Stimulated activated naive B cell treated with anti-CD40 and anti-IgM and Interleukin-4, amounts not matched to agents 10 μg/mL and 1 μg/mL and 100 μg/mL, for 72 hours (primary cell): ENCODE measurements around the gene PTPRN2.

ENCODE experiments used
- ATAC-seq, 2 donors: fragments of 150-1000 bp; cut with Tn5 transposase; replicated peaks; 2 replicates each; pipeline ENCODE4 v1.10.0; 2021; ENCODE audit warnings: moderate library complexity in 1 of 2
- DNase-seq: peaks from one replicate; pipeline ENCODE4 v3.0.0; 2021
- H3K27ac Mint-ChIP-seq: one replicate; pipeline ENCODE4 v1.8.0; 2022; ENCODE audit warnings: mild to moderate bottlenecking, mixed read lengths
- H3K27me3 Mint-ChIP-seq, 2 donors: one replicate each; pipeline ENCODE4 v1.8.0; 2022; ENCODE audit warnings: mixed read lengths in 2 of 2
- H3K36me3 Mint-ChIP-seq, 2 donors: one replicate each; pipeline ENCODE4 v1.8.0; 2022; ENCODE audit warnings: mixed read lengths in 2 of 2, mild to moderate bottlenecking in 1 of 2
- H3K4me1 Mint-ChIP-seq, 2 donors: one replicate each; pipeline ENCODE4 v1.8.0; 2022; ENCODE audit warnings: mixed read lengths in 2 of 2, mild to moderate bottlenecking in 1 of 2
- H3K4me3 Mint-ChIP-seq, 2 donors: one replicate each; pipeline ENCODE4 v1.8.0; 2022; ENCODE audit warnings: mild to moderate bottlenecking in 2 of 2, mixed read lengths in 2 of 2, moderate library complexity in 1 of 2
- H3K9me3 Mint-ChIP-seq, 2 donors: one replicate each; pipeline ENCODE4 v1.8.0; 2022; ENCODE audit warnings: mixed read lengths in 2 of 2, mild to moderate bottlenecking in 1 of 2

The PTPRN2 gene

GRCh38 chr7:157873664-157874063 is 714.0 kb downstream of the PTPRN2 start:
- H3K4me3 Mint-ChIP-seq = no peak overlapping the region
- no peaks in the 10 kb centered on the region for H3K9me3 Mint-ChIP-seq
- DNase-seq (no peak), ATAC-seq (no peak)
- no peaks in the 10 kb centered on the region for H3K36me3 Mint-ChIP-seq
- H3K4me1 Mint-ChIP-seq = peaks cover 3 to 11% of the 10 kb centered on the region in 2 donors
- peaks cover 9 to 25% of the 10 kb centered on the region in 2 donors for H3K27me3 Mint-ChIP-seq
- H3K27ac Mint-ChIP-seq = no peak overlapping the region

DNA sequence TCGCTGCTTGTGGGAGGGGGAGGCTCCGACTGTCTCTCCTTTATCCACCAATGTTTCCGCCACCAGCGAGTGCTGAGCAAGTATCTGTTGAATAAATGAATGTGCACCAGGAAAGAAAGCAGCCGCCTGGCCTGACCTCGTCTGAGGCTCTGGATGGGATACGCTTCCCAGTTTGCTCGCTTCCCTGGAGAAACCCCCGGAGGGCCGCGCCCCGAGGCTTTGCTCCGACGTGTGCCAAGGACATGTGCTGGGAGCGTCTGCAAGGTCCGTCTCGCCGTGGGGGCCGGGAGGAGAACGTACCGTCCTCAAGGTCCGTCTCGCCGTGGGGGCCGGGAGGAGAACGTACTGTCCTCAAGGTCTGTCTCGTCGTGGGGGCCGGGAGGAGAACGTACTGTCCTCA is 714.4 kb downstream of the PTPRN2 start:
- Mint-ChIP-seq H3K27ac (no peak overlapping the region), H3K9me3 (no peaks in the 10 kb centered on the region), H3K4me3 (no peak overlapping the region), H3K27me3 (peaks cover 9 to 25% of the 10 kb centered on the region in 2 donors), H3K36me3 (no peaks in the 10 kb centered on the region), H3K4me1 (peaks cover 3 to 11% of the 10 kb centered on the region in 2 donors)
- ATAC-seq (no peak), DNase-seq (no peak)

GRCh38 chr7:157872447-157872846 is 715.2 kb downstream of the PTPRN2 start:
- H3K27ac Mint-ChIP-seq = no peak overlapping the region
- no peak overlapping the region for H3K4me3 Mint-ChIP-seq
- H3K27me3 Mint-ChIP-seq = peaks cover 9 to 25% of the 10 kb centered on the region in 2 donors
- H3K36me3 Mint-ChIP-seq = no peaks in the 10 kb centered on the region
- H3K4me1 Mint-ChIP-seq = peaks cover 3 to 11% of the 10 kb centered on the region in 2 donors
- ATAC-seq = no peak
- no peaks in the 10 kb centered on the region for H3K9me3 Mint-ChIP-seq
- DNase-seq = no peak

- no peak overlapping the region for H3K27ac Mint-ChIP-seq
- no peaks in the 10 kb centered on the region for H3K9me3 Mint-ChIP-seq
- no peak for ATAC-seq
- H3K4me1 Mint-ChIP-seq = peaks cover 3 to 11% of the 10 kb centered on the region in 2 donors
- H3K27me3 Mint-ChIP-seq = peaks cover 9 to 25% of the 10 kb centered on the region in 2 donors
- no peak for DNase-seq
- H3K36me3 Mint-ChIP-seq = no peaks in the 10 kb centered on the region
- H3K4me3 Mint-ChIP-seq = no peak overlapping the region
These were observed 715.9 kb downstream of the PTPRN2 start for GRCh38 chr7:157871681-157872080.

- no peak overlapping the region for H3K4me3 Mint-ChIP-seq
- peaks cover 9 to 20% of the 10 kb centered on the region in 2 donors for H3K27me3 Mint-ChIP-seq
- ATAC-seq (no peak), DNase-seq (no peak)
- no peaks in the 10 kb centered on the region for H3K36me3 Mint-ChIP-seq
- no peak overlapping the region for H3K27ac Mint-ChIP-seq
- no peaks in the 10 kb centered on the region for H3K9me3 Mint-ChIP-seq
- peaks cover 3 to 11% of the 10 kb centered on the region in 2 donors for H3K4me1 Mint-ChIP-seq
These were observed 716.9 kb downstream of the PTPRN2 start for GRCh38 chr7:157870644-157871290.

DNA sequence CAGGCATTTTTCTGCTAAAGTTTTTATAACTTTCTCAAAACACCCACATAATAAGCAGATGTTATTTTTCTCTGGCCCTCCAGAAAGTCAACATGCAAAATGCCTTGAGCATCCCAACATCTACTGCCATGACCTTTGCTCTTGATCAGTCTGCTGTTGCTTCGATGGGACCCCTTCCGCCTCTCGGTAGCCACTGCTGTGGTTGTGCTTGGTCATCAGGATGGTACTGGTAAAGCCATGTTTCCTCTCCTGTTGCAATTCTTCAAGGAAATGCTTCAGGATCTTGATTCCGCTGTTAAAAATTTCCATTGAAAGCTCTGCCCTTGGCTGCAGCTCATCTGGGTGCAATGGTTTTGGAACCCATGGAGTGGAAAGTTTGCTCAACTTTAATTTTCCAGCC is 717.8 kb downstream of the PTPRN2 start:
- Mint-ChIP-seq H3K4me1 (peaks cover 3 to 4% of the 10 kb centered on the region in 2 donors), H3K36me3 (no peaks in the 10 kb centered on the region), H3K4me3 (no peak overlapping the region), H3K9me3 (no peaks in the 10 kb centered on the region), H3K27ac (no peak overlapping the region), H3K27me3 (peaks cover 6 to 13% of the 10 kb centered on the region in 2 donors)
- DNase-seq (no peak), ATAC-seq (no peak)

GRCh38 chr7:157867685-157868305 is 719.8 kb downstream of the PTPRN2 start:
- Mint-ChIP-seq H3K27me3 (peaks cover 0 to 5% of the 10 kb centered on the region in 2 donors), H3K4me1 (no peaks in the 10 kb centered on the region), H3K4me3 (no peak overlapping the region), H3K27ac (no peak overlapping the region), H3K36me3 (no peaks in the 10 kb centered on the region), H3K9me3 (no peaks in the 10 kb centered on the region)
- ATAC-seq (no peak), DNase-seq (no peak)

DNA sequence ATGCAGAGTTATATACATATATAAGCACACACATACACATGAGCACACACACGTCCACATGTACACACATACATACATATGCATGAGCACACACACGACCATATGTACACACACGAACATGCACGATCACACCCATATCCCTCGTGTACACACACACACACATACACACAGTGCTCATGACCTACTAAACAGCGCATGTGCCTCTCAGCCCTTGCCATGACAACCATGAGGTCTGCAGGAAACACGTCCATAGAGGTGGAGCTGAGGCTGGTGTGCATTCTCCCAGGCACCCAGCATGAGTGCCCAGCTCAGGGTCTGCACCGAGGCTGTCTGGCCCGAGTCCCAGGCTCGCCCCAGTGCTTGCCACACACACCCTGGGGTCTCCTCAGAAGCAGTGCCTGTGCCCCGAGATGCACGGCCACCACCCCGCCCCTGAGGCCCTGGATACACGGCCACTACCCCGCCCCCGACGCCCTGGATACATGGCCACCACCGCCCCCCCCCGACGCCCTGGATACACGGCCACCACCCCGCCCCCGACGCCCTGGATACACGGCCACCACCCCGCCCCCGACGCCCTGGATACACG is 721.2 kb downstream of the PTPRN2 start:
- no peak for ATAC-seq
- H3K4me1 Mint-ChIP-seq = no peaks in the 10 kb centered on the region
- no peak overlapping the region for H3K27ac Mint-ChIP-seq

DNA sequence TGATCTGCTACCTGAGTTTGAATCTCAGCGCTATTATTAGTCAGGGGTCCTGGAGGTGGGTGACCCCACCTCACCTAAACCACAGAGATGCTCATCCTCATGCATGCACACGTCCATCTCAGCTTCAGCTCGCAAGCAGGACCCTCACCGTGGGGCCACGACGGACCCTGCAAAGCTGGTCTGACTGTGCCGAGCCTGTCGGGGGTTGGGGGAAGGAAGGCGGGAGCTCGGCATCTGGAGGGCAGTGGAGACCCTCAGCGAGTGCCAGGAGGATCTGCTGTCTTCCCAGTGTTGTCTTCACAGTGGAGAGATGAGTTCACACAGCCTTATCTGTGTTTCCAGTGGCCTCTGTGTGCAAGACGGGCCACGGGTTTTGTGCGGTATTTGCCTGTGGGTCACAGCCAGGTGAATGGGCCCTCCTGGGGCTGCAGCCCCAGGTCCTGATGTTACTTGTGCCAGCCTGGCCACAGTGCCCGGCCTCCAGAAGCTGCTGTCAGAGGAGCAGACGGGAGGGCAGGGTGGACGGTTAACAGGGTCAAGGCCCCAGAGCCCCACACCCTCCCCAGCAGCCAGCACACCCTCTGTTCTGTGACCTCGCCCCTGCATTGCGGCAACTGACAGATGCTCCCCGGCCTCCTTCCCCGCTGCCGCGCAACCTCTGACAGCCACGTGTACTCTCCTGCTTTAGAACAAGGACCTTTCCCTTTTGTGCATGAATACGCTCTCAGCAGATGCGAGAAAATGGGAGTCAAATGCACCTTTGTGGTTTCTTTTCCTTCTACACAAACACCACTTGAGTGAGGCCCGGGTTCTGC is 722.1 kb downstream of the PTPRN2 start:
- no peak for ATAC-seq
- no peak overlapping the region for H3K4me3 Mint-ChIP-seq
- no peaks in the 10 kb centered on the region for H3K36me3 Mint-ChIP-seq
- H3K4me1 Mint-ChIP-seq = no peaks in the 10 kb centered on the region
- DNase-seq = no peak
- no peak overlapping the region for H3K27ac Mint-ChIP-seq
- no peaks in the 10 kb centered on the region for H3K27me3 Mint-ChIP-seq
- no peaks in the 10 kb centered on the region for H3K9me3 Mint-ChIP-seq

More for the DNA sequence above, 721.2 kb downstream of the PTPRN2 start:
- H3K4me3 Mint-ChIP-seq = no peak overlapping the region
- no peaks in the 10 kb centered on the region for H3K9me3 Mint-ChIP-seq
- H3K36me3 Mint-ChIP-seq = no peaks in the 10 kb centered on the region
- H3K27me3 Mint-ChIP-seq = no peaks in the 10 kb centered on the region
- DNase-seq = no peak

GRCh38 chr7:157864911-157865310 is 722.7 kb downstream of the PTPRN2 start:
- no peaks in the 10 kb centered on the region for H3K36me3 Mint-ChIP-seq
- ATAC-seq = no peak

DNA sequence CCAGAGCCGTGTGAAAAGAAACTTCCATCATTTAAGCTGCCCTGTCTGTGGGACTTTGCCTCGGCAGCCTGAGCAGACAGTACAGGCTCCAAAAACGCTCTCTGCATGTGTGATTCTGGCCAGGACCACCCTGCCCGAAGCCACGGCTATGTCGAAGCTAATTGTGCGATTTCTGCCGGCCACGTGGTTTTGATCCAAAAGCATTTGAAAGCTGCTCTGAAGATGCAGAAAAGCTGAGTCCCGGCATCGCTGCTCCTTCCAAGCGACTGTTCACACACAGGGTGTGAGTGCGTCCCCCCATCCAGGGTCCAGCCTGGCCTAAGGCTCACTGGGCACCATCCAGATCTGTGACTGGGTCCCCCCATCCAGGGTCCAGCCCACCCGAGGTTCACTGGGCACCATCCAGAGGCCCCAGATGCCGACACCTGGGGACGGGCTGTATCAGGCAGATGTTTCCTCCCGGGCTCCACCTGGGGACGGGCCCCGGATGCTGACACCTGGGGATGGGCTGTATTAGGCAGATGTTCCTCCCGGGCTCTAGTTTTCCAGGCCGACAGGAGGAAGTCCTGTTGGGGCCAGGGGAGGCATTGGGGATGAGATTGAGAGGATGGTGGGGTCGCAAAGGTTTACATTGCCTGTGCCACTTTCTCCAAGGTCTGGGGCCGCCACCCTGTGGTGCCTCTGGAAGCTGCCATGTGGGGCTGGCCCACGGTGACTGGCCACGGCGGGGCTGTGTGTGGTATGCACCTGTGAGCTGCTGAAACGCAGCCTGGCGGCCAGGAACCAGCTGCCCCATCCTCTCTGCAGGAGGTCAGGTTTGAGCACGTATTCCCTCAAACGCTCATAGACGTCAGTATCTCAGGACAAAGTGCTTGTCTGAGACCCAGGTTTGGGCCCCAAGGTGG is 723.5 kb downstream of the PTPRN2 start:
- H3K4me1 Mint-ChIP-seq = peaks cover 0 to 6% of the 10 kb centered on the region in 2 donors
- no peak overlapping the region for H3K4me3 Mint-ChIP-seq
- peaks cover 0 to 3% of the 10 kb centered on the region in 2 donors for H3K9me3 Mint-ChIP-seq
- no peak for DNase-seq
- H3K27ac Mint-ChIP-seq = no peak overlapping the region
- no peaks in the 10 kb centered on the region for H3K27me3 Mint-ChIP-seq
- no peaks in the 10 kb centered on the region for H3K36me3 Mint-ChIP-seq
- ATAC-seq = no peak

More at GRCh38 chr7:157864911-157865310, 722.7 kb downstream of the PTPRN2 start:
- Mint-ChIP-seq H3K27ac (no peak overlapping the region), H3K9me3 (peaks cover 0 to 1% of the 10 kb centered on the region in 2 donors), H3K4me3 (no peak overlapping the region), H3K4me1 (peaks cover 0 to 3% of the 10 kb centered on the region in 2 donors), H3K27me3 (no peaks in the 10 kb centered on the region)
- no peak for DNase-seq

DNA sequence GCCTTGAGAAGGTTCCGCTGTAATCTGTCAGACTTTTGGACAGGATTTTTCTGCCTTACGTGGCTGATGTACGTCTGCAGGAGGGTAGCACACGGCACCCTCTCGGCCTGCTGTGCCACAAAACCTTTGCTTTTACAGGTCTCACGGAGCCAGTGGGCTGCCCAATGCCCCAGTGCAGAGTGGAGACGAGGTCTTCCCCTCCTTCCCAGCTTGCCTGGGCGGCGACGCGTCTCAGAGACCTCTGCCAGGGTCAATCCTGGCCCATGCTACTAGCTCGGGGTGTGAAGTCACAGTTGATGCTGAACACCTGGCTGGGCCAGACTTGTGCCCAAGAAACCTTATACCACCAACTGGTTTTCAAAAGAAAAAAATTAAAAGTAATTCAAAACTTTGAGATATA is 724.4 kb downstream of the PTPRN2 start:
- DNase-seq (no peak), ATAC-seq (no peak)
- no peaks in the 10 kb centered on the region for H3K36me3 Mint-ChIP-seq
- H3K27me3 Mint-ChIP-seq = no peaks in the 10 kb centered on the region
- H3K9me3 Mint-ChIP-seq = peaks cover 0 to 3% of the 10 kb centered on the region in 2 donors
- H3K4me1 Mint-ChIP-seq = peaks cover 0 to 6% of the 10 kb centered on the region in 2 donors
- no peak overlapping the region for H3K27ac Mint-ChIP-seq
- no peak overlapping the region for H3K4me3 Mint-ChIP-seq

DNA sequence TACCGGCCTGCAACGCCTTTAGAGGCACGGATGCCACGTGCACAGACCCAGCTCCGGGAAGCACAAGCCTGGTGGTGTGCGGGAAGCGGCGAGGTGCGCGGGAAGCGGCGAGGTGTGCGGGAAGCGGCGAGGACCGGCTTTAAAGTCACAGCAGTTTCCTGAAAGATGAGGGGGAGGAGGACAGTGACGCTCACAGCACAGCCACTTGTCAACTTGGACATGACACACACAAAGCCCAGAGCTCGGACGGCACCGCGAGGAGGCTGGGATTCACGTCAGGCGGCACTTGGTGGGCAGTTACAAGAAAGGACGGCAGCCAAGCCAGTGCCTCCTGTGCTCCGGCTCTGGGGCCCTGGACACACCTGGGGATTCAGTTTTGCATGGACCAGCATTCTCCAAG is 724.9 kb downstream of the PTPRN2 start:
- Mint-ChIP-seq H3K4me3 (no peak overlapping the region), H3K4me1 (peaks cover 0 to 6% of the 10 kb centered on the region in 2 donors), H3K36me3 (no peaks in the 10 kb centered on the region), H3K27me3 (no peaks in the 10 kb centered on the region), H3K27ac (no peak overlapping the region), H3K9me3 (peaks cover 0 to 4% of the 10 kb centered on the region in 2 donors)
- ATAC-seq (no peak), DNase-seq (no peak)
